T-helper 1 cell treated with Interleukin-12 subunit alpha and Interleukin-12 subunit beta and Interleukin-4 antibody, amounts not matched to agents 30 μg/mL and 1 μg/mL, for 36 hours (primary cell): ENCODE measurements around the gene KRTAP9-2.
"Not testable (repeated sequence)": the region's sequence is repeated elsewhere in the genome, so short reads cannot be mapped to it uniquely, and the experiment has no call there.

Experiments used
- H3K27ac Mint-ChIP-seq: one replicate; pipeline ENCODE4 v1.8.0; 2021; ENCODE audit warnings: mild to moderate bottlenecking, mixed read lengths
- H3K27me3 Mint-ChIP-seq: one replicate; pipeline ENCODE4 v1.8.0; 2021; ENCODE audit warnings: low read depth, mixed read lengths
- H3K36me3 Mint-ChIP-seq: one replicate; pipeline ENCODE4 v1.8.0; 2021; ENCODE audit warnings: low read depth, mixed read lengths
- H3K4me1 Mint-ChIP-seq: one replicate; pipeline ENCODE4 v1.8.0; 2021; ENCODE audit warnings: low read depth, mixed read lengths
- H3K4me3 Mint-ChIP-seq: one replicate; pipeline ENCODE4 v1.8.0; 2021; ENCODE audit warnings: mild to moderate bottlenecking, moderate library complexity, mixed read lengths
- H3K9me3 Mint-ChIP-seq: one replicate; pipeline ENCODE4 v1.8.0; 2021; ENCODE audit warnings: mixed read lengths

Gene KRTAP9-2

DNA sequence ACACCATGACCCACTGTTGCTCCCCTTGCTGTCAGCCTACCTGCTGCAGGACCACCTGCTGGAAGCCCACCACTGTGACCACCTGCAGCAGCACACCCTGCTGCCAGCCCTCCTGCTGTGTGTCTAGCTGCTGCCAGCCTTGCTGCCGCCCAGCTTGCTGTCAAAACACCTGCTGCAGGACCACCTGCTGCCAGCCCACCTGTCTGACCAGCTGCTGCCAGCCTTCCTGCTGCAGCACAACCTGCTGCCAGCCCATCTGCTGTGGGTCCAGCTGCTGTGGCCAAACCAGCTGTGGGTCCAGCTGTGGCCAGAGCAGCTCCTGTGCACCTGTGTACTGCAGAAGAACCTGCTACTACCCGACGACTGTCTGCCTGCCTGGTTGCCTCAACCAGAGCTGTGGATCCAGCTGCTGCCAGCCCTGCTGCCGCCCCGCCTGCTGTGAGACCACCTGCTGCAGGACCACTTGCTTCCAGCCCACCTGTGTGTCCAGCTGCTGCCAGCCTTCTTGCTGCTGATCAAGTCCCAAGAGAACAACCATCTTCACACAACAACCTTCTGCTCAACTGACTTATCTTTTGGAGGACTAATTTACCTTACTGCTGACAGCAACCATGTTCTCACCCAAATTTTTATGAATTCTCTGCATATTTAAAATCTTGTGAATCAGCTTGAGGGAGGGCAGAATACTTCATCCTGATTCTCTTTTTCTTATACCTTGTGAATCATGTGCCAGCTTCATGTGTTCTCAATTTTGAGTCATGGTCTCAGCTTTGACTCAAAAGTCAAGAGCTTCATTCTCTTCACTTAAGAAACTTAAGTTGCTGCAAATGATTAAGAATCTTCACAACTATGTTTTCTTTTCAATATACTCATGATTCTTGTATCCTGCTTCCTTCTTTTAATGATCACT is 29.2 kb downstream of the KRTAP9-2 start, which contains the start of gene KRTAP9-9:
Gene KRTAP9-9, plus strand, starts transcription at position 4 of the 910 bp plus-strand sequence.
- H3K27ac Mint-ChIP-seq, H3K36me3 Mint-ChIP-seq, H3K9me3 Mint-ChIP-seq, H3K4me1 Mint-ChIP-seq, H3K4me3 Mint-ChIP-seq: not testable (repeated sequence)
- H3K27me3 Mint-ChIP-seq = peaks cover 47% of the 10 kb centered on the region

DNA sequence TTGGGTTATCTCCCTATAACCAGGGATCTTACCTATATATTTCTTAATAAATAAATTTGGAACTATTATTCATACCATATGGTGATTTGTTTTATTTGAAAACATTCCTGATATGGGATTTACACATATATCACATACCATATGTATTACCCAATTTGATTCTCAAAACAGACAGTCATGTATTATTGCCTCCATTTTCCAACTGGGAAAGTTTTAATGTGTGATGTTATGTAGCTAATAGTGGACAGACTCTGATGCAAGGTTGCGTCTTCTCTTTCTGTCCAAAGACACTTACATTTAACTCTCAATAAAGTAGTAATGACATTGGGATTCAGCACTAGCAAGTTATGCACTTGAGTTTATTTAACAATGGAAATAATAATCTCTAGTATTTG is 29.8 kb downstream of the KRTAP9-2 start:
- Mint-ChIP-seq H3K4me1 (no peaks in the 10 kb centered on the region), H3K9me3 (no peaks in the 10 kb centered on the region), H3K27ac (no peak overlapping the region), H3K27me3 (peaks cover 52% of the 10 kb centered on the region), H3K36me3 (no peaks in the 10 kb centered on the region), H3K4me3 (no peak overlapping the region)

DNA sequence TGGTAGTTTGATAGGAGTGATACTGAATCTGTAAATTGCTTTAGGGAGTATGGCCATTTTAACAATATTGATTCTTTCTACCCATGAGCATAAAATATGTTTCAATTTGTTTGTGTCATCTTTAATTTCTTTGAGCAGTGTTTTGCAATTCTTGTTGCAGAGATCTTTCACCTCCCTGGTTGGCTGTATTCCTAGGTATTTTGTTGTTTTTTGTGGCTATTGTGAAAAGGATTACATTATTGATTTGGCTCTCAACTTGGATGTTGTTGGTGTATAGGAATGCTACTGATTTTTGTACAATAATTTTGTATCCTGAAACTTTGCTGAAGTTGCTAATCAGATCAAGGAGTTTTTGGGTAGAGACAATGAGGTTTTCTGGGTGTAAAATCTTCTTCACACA is 32.0 kb downstream of the KRTAP9-2 start:
- no peaks in the 10 kb centered on the region for H3K4me1 Mint-ChIP-seq
- no peak overlapping the region for H3K4me3 Mint-ChIP-seq
- H3K9me3 Mint-ChIP-seq = no peaks in the 10 kb centered on the region
- peaks cover 58% of the 10 kb centered on the region for H3K27me3 Mint-ChIP-seq
- no peaks in the 10 kb centered on the region for H3K36me3 Mint-ChIP-seq
- no peak overlapping the region for H3K27ac Mint-ChIP-seq

DNA sequence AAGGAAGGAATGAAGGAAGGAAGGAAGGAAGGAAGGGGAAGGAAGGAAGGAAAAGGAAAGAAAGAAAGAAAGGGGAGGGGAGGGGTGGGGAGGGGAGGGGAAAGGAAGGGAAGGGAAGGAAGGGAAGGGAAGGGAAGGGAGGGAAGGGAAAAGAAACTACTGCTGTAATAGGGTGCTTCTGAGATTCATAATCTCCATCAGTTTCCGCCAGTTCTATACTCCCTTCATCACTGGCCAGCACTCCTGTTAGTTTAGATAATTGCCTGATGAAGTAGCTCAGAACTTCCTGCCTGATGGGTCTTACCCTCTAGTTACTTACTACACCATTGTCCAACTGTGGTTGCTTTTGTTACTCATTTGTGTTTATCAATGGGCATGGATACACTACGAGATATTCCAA is 36.8 kb downstream of the KRTAP9-2 start:
- no peaks in the 10 kb centered on the region for H3K4me1 Mint-ChIP-seq
- H3K9me3 Mint-ChIP-seq = no peaks in the 10 kb centered on the region
- H3K27ac Mint-ChIP-seq = no peak overlapping the region

DNA sequence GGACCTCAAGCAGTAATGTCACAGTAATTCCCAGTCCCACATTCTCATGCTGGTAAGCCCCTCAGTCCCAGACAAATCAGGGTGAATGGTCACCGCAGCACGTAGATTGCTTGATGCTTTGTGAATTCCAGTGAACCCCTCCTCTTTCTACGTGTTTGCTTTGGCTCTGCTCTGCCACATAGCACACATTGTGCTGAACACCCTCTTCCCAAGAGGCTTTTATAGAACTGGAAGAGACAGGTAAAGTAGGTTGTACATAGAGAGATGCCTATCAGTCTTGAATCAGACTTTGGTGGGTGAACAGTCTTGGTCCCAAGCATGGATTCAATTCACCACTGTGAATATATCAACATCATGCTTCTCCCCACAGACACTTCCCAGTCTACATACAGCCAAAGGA is 38.2 kb downstream of the KRTAP9-2 start:
- H3K36me3 Mint-ChIP-seq = no peaks in the 10 kb centered on the region
- no peaks in the 10 kb centered on the region for H3K4me1 Mint-ChIP-seq
- H3K27me3 Mint-ChIP-seq = peaks cover 35% of the 10 kb centered on the region
- H3K4me3 Mint-ChIP-seq = no peak overlapping the region
- no peaks in the 10 kb centered on the region for H3K9me3 Mint-ChIP-seq
- no peak overlapping the region for H3K27ac Mint-ChIP-seq

More for the DNA sequence above, 36.8 kb downstream of the KRTAP9-2 start:
- H3K4me3 Mint-ChIP-seq = no peak overlapping the region
- no peaks in the 10 kb centered on the region for H3K36me3 Mint-ChIP-seq
- H3K27me3 Mint-ChIP-seq = peaks cover 48% of the 10 kb centered on the region

DNA sequence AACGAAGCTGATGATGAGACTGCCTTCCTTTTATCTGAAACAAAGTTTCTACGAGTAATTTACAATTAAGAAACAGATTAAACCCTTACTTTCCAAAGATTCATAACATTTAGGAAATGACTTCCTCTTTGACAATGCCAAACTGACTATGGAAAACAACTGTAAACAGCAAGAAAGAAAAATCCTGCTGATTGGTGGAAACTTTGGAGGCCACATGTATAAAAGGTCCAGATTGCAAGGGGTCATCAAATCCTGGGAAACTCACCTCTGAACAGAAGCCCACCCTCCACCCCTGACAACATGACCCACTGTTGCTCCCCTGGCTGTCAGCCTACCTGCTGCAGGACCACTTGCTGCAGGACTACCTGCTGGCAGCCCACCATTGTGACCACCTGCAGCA is 38.6 kb downstream of the KRTAP9-2 start, which contains the start of gene KRTAP9-6:
Gene KRTAP9-6, plus strand, starts transcription at position 301 of the 400 bp plus-strand sequence. Its CDS starts 0 bp downstream, at position 301.
- Mint-ChIP-seq H3K9me3 (no peaks in the 10 kb centered on the region), H3K4me3 (no peak within 1 kb of the TSS), H3K27ac (no peak within 1 kb of the TSS), H3K36me3 (no peaks in the 10 kb centered on the region), H3K27me3 (peaks cover 33% of the 10 kb centered on the region), H3K4me1 (no peaks in the 10 kb centered on the region)

DNA sequence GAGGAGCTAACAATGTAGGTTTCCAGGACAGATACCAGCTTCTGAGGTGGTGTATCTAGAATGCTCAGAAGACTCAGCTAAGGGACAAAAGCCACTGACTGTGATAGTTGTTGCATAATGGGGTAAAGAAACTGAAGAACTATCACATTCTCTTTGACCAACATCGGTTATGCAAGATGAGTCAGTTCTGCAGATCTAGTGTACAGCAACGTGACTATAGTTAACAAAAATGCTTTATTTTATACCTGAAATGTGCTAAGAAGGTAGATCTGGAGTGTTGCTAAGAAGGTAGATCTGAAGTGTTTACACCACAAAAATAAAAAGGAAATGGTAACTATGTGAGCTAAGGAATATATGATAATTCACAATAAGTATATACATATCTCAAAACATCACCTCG is 41.3 kb downstream of the KRTAP9-2 start:
- Mint-ChIP-seq H3K27ac (no peak overlapping the region), H3K9me3 (no peaks in the 10 kb centered on the region), H3K36me3 (no peaks in the 10 kb centered on the region), H3K27me3 (peaks cover 11% of the 10 kb centered on the region), H3K4me3 (no peak overlapping the region), H3K4me1 (no peaks in the 10 kb centered on the region)

DNA sequence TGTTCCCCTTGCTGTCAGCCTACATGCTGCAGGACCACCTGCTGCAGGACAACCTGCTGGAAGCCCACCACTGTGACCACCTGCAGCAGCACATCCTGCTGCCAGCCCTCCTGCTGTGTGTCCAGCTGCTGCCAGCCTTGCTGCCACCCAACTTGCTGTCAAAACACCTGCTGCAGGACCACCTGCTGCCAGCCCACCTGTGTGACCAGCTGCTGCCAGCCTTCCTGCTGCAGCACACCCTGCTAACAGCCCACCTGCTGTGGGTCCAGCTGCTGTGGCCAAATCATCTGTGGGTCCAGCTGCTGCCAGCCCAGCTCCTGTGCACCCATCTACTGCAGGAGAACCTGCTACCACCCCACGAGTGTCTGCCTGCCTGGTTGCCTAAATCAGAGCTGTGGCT is 44.9 kb downstream of the KRTAP9-2 start:
- not testable (repeated sequence) for H3K27ac Mint-ChIP-seq, H3K4me3 Mint-ChIP-seq, H3K4me1 Mint-ChIP-seq, H3K9me3 Mint-ChIP-seq, H3K27me3 Mint-ChIP-seq, H3K36me3 Mint-ChIP-seq

DNA sequence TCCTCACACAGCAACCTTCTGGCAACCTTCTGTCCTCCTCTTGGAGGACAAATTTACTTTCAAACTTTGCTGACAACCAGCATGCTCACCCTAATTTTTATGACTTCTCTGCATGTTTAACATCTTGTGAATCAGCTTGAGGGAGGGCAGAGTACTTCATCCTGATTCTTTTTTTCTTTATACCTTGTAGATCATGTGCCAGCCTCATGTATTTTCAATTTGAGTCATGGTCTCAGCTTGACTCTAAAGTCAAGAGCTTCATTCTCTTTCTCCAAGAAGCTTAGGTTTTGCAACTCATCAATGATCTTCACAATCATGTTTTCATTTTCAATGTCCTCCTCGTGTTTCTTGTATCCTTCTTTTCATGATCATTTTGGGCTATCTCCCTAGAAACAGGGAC is 45.4 kb downstream of the KRTAP9-2 start:
- no peaks in the 10 kb centered on the region for H3K9me3 Mint-ChIP-seq
- no peak overlapping the region for H3K4me3 Mint-ChIP-seq
- no peak overlapping the region for H3K27ac Mint-ChIP-seq
- H3K27me3 Mint-ChIP-seq = peaks cover 8% of the 10 kb centered on the region
- H3K36me3 Mint-ChIP-seq = no peaks in the 10 kb centered on the region
- no peaks in the 10 kb centered on the region for H3K4me1 Mint-ChIP-seq

DNA sequence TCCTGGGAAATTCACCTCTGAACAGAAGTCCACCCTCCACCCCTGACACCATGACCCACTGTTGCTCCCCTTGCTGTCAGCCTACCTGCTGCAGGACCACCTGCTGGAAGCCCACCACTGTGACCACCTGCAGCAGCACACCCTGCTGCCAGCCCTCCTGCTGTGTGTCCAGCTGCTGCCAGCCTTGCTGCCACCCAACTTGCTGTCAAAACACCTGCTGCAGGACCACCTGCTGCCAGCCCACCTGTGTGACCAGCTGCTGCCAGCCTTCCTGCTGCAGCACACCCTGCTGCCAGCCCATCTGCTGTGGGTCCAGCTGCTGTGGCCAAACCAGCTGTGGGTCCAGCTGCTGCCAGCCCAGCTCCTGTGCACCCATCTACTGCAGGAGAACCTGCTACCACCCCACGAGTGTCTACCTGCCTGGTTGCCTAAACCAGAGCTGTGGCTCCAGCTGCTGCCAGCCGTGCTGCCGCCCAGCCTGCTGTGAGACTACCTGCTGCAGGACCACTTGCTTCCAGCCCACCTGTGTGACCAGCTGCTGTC is 49.3 kb downstream of the KRTAP9-2 start, which contains the start of gene KRTAP9-7:
Gene KRTAP9-7, plus strand, starts transcription at position 51 of the 543 bp plus-strand sequence. Its CDS starts 0 bp downstream, at position 51.
- H3K36me3 Mint-ChIP-seq, H3K4me3 Mint-ChIP-seq, H3K4me1 Mint-ChIP-seq, H3K27ac Mint-ChIP-seq, H3K9me3 Mint-ChIP-seq: not testable (repeated sequence)
- peaks cover 11% of the 10 kb centered on the region for H3K27me3 Mint-ChIP-seq
